Measurements from ENCODE around the gene LHX5. TPM values are rescaled to one million over a fixed set of nuclear protein-coding genes. Genes with fewer than 3 reads are reported as not detected.

Gene LHX5
- total RNA-seq, 1 donor from 2014 or later: not detected

GRCh38 chr12:113443030-113443539, 28.6 kb downstream of the LHX5 start:
- intact Hi-C loops (cut with DNase I): no loop called here
- H3K4me1 ChIP-seq: no peaks in the 10 kb centered on the region
- no peak overlapping the region for H3K27ac ChIP-seq
- no peak overlapping the region for H3K4me3 ChIP-seq
- H3K9me3 ChIP-seq: no peaks in the 10 kb centered on the region
- H3K27me3 ChIP-seq: peaks cover 9% of the 10 kb centered on the region
- no peaks in the 10 kb centered on the region for H3K36me3 ChIP-seq
- DNase-seq: no peak
- TF ChIP-seq CTCF (IDR thresholded peaks at IDR 0.05): no peak
- ATAC-seq: no peak

- Histone ChIP-seq H3K4me1 (no peaks in the 10 kb centered on the region), H3K9me3 (no peaks in the 10 kb centered on the region), H3K27me3 (peaks cover 9% of the 10 kb centered on the region), H3K36me3 (no peaks in the 10 kb centered on the region), H3K27ac (no peak overlapping the region), H3K4me3 (no peak overlapping the region)
- ATAC-seq (no peak), DNase-seq (no peak)
- intact Hi-C loops (cut with DNase I): no loop called here
- no peak for TF ChIP-seq CTCF (IDR thresholded peaks at IDR 0.05)
These were observed 30.5 kb downstream of the LHX5 start for GRCh38 chr12:113440947-113441782.

GRCh38 chr12:113440336-113440735, 31.3 kb downstream of the LHX5 start:
- Histone ChIP-seq H3K9me3 (no peaks in the 10 kb centered on the region), H3K4me1 (no peaks in the 10 kb centered on the region), H3K36me3 (no peaks in the 10 kb centered on the region), H3K4me3 (no peak overlapping the region), H3K27me3 (peaks cover 9% of the 10 kb centered on the region), H3K27ac (no peak overlapping the region)
- no peak for DNase-seq
- TF ChIP-seq CTCF (IDR thresholded peaks at IDR 0.05): no peak
- intact Hi-C loops (cut with DNase I): no loop called here
- ATAC-seq: no peak

- no peaks in the 10 kb centered on the region for H3K36me3 ChIP-seq
- no peak overlapping the region for H3K27ac ChIP-seq
- H3K4me1 ChIP-seq: no peaks in the 10 kb centered on the region
- DNase-seq (no peak), ATAC-seq (peak; percentile 40)
- peak; percentile 55 for TF ChIP-seq CTCF (IDR thresholded peaks at IDR 0.05)
- no peaks in the 10 kb centered on the region for H3K9me3 ChIP-seq
- no peak overlapping the region for H3K4me3 ChIP-seq
- H3K27me3 ChIP-seq: peaks cover 9% of the 10 kb centered on the region
- intact Hi-C loops (cut with DNase I): no loop called here
These were observed 32.1 kb downstream of the LHX5 start for GRCh38 chr12:113439606-113440030.

DNA sequence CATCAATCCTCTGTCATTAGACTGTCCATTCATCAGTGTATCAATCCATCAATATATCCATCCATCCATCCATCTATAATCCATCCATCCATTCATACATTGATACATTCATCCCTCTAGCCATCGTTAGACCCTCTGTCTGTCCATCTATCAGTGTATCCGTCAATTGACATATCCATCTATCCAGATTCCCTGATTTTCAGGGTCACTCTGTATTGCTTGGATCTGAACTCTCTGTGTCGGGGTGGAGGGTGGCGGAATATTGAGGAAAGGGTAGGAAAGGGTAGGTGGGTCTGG, 32.4 kb downstream of the LHX5 start:
- Histone ChIP-seq H3K27ac (no peak overlapping the region), H3K4me1 (no peaks in the 10 kb centered on the region), H3K27me3 (peaks cover 9% of the 10 kb centered on the region), H3K9me3 (no peaks in the 10 kb centered on the region), H3K36me3 (no peaks in the 10 kb centered on the region), H3K4me3 (no peak overlapping the region)
- DNase-seq: no peak
- intact Hi-C loops (cut with DNase I): no loop called here
- no peak for ATAC-seq
- no peak for TF ChIP-seq CTCF (IDR thresholded peaks at IDR 0.05)
